ENCODE measurements around the gene GNPTAB.

- no peak for TF ChIP-seq CTCF (conservative IDR thresholded peaks at IDR 0.05; ENCODE audit: low read depth, low read length)
- TF ChIP-seq EZH2 (IDR thresholded peaks at IDR 0.05; ENCODE audit: low read length, unreplicated experiment) = no peak
- TF ChIP-seq EZH2phosphoT487 (IDR thresholded peaks at IDR 0.05; ENCODE audit: borderline replicate concordance, low read length) = no peak
Measured at GRCh38 chr12:101845137-101845711, 14.5 kb upstream of the GNPTAB start.

Data from PC-3 (cell line).